ENCODE measurements around the gene UACA. TPM values are rescaled to one million over a fixed set of nuclear protein-coding genes. Genes with fewer than 3 reads are reported as not detected.
A peak's percentile ranks its signal among the peaks of the same experiment; 100 is the strongest.

UACA gene
- total RNA-seq, 1 experiment from 2014 or later, result 38.0 TPM

DNA sequence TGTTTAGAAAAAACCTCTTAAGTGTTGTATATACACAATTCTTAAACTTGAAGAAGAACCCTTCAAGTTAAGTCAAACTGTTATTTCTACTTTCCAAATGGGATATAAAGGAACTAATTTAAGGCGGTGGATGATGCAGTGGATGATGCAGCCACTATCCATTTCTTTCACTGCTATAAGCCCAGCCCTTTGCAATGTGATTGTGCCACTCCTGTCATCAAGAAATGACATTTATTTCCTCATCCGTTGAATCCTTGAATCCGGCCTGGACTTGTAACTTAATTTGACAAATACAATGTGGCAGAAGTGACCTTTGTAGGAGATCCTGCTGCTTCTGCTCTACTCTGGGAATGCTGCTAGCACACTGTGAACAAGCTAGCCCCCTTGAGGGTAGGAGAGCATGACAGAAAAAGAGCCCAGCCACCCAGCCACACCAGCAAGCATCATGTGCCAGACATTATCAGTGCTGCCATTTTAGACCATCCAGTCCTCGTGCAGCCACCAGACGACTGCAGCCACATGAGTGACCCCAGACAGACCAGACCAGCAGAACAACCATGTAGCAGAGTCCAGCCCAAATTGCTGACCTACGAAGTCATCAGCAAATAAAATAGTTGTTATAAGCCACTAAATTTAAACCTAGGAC is 47.4 kb downstream of the UACA start:
- Histone ChIP-seq H3K56ac (ENCODE audit: insufficient read length, low read depth, low read length) (no peak overlapping the region), H4K5ac (ENCODE audit: insufficient read length, low read depth, low read length) (no peak overlapping the region), H3K27me3 (ENCODE audit: insufficient read depth, low read length) (no peaks in the 10 kb centered on the region), H2BK120ac (ENCODE audit: low read depth, low read length, poor library complexity, severe bottlenecking) (no peak overlapping the region), H3K18ac (ENCODE audit: insufficient read length, low read depth, low read length) (no peak overlapping the region), H3K14ac (ENCODE audit: insufficient read depth, low read length) (no peak overlapping the region), H2BK20ac (ENCODE audit: low read depth, low read length, poor library complexity, severe bottlenecking) (no peak overlapping the region), H3K27ac (ENCODE audit: insufficient read length, low read depth, low read length) (no peak overlapping the region), H2BK5ac (ENCODE audit: insufficient read length, low read length) (no peak overlapping the region), H2BK12ac (ENCODE audit: insufficient read length, low read depth, low read length) (no peak overlapping the region), H3K79me2 (ENCODE audit: insufficient read depth, low read length) (no peaks in the 10 kb centered on the region), H3K23me2 (ENCODE audit: insufficient read length, low read depth, low read length, poor library complexity, severe bottlenecking) (no peaks in the 10 kb centered on the region), H3K4me2 (ENCODE audit: insufficient read depth, insufficient read length, low read length) (no peak overlapping the region), H3K9ac (ENCODE audit: extremely low read depth, insufficient read length, low read length) (no peak overlapping the region), H3K23ac (ENCODE audit: insufficient read length, low read depth, low read length) (no peak overlapping the region), H2AK5ac (ENCODE audit: insufficient read length, low read length) (no peak overlapping the region), H3K79me1 (ENCODE audit: insufficient read depth, low read depth, low read length, poor library complexity, severe bottlenecking) (no peaks in the 10 kb centered on the region), H3T11ph (ENCODE audit: low read length) (no peak overlapping the region), H2AFZ (ENCODE audit: low read length) (no peak overlapping the region), H2BK15ac (ENCODE audit: low read depth, low read length) (no peak overlapping the region), H4K20me1 (ENCODE audit: control insufficient read depth, insufficient read depth, insufficient read length) (no peaks in the 10 kb centered on the region), H3K4ac (ENCODE audit: low read depth, low read length) (no peak overlapping the region), H3K4me1 (ENCODE audit: insufficient read depth, low read length) (no peaks in the 10 kb centered on the region), H4K91ac (ENCODE audit: insufficient read length, low read depth, low read length) (no peak overlapping the region), H4K8ac (replicated peaks; ENCODE audit: insufficient read length, low read depth, low read length) (no peak overlapping the region), H3K9me3 (ENCODE audit: control insufficient read depth, low read depth, low read length) (no peaks in the 10 kb centered on the region)
- no peaks in the 10 kb centered on the region for H3K27me3 Mint-ChIP-seq (ENCODE audit: low read depth)
- no peak for DNase-seq
- TF ChIP-seq, protein P1, sequence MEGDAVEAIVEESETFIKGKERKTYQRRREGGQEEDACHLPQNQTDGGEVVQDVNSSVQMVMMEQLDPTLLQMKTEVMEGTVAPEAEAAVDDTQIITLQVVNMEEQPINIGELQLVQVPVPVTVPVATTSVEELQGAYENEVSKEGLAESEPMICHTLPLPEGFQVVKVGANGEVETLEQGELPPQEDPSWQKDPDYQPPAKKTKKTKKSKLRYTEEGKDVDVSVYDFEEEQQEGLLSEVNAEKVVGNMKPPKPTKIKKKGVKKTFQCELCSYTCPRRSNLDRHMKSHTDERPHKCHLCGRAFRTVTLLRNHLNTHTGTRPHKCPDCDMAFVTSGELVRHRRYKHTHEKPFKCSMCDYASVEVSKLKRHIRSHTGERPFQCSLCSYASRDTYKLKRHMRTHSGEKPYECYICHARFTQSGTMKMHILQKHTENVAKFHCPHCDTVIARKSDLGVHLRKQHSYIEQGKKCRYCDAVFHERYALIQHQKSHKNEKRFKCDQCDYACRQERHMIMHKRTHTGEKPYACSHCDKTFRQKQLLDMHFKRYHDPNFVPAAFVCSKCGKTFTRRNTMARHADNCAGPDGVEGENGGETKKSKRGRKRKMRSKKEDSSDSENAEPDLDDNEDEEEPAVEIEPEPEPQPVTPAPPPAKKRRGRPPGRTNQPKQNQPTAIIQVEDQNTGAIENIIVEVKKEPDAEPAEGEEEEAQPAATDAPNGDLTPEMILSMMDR (conservative IDR thresholded peaks at IDR 0.05), result no peak
- peaks cover 17 to 23% of the 10 kb centered on the region in 2 experiments for H3K4me1 Mint-ChIP-seq
- 0 out of 7 replicates have a peak overlapping the region, but pooled peaks of 1 of the 3 experiments have one; percentile 67 for H3K27ac Mint-ChIP-seq
- H3K4me3 Mint-ChIP-seq, result no peak overlapping the region
- H3K9me3 Mint-ChIP-seq, result no peaks in the 10 kb centered on the region
- H3K36me3 Mint-ChIP-seq (ENCODE audit: insufficient read depth in 1 of 3, low read depth in 3 of 3), result no peaks in the 10 kb centered on the region; a peak in 2 of 7 replicates
- no CpG with 5 or more reads among the region's 6 CpGs for WGBS (ENCODE audit: extremely low coverage, insufficient read length, low lambda C conversion rate)

Measured in H9 (cell line).